HEK293T (cell line): Measurements from ENCODE around the gene CRYBB1.

ENCODE experiments used
- BHLHE40 ChIP-seq: fragments of 450-650 bp; IDR thresholded peaks from 2 replicates; pipeline ENCODE4 v1.6.1; 2016; ENCODE audit warnings: mild to moderate bottlenecking, moderate library complexity, borderline replicate concordance
- ELF4 ChIP-seq: fragments of 450-650 bp; IDR thresholded peaks from 2 replicates; pipeline ENCODE4 v1.6.1; 2017; ENCODE audit warnings: antibody characterized with exemption
- FOXA1 ChIP-seq: fragments of 450-650 bp; IDR thresholded peaks from 2 replicates; pipeline ENCODE4 v1.6.1; 2016; ENCODE audit warnings: mild to moderate bottlenecking
- FOXK2 ChIP-seq: fragments of 450-650 bp; IDR thresholded peaks from 2 replicates; pipeline ENCODE4 v1.6.1; 2016; ENCODE audit warnings: mild to moderate bottlenecking
- FOXM1 ChIP-seq: fragments of 450-650 bp; IDR thresholded peaks from 2 replicates; pipeline ENCODE4 v1.6.1; 2017; ENCODE audit warnings: mild to moderate bottlenecking, borderline replicate concordance
- L3MBTL2 ChIP-seq: fragments of 450-650 bp; conservative IDR thresholded peaks from 2 replicates; pipeline ENCODE4 v1.6.1; 2016; ENCODE audit warnings: mild to moderate bottlenecking
- NFRKB ChIP-seq: fragments of 450-650 bp; IDR thresholded peaks from 2 replicates; pipeline ENCODE4 v1.6.1; 2016; ENCODE audit warnings: mild to moderate bottlenecking, moderate library complexity
- PKNOX1 ChIP-seq: fragments of 450-650 bp; IDR thresholded peaks from 2 replicates; pipeline ENCODE4 v1.6.1; 2016
- SP1 ChIP-seq: fragments of 450-650 bp; IDR thresholded peaks from 2 replicates; pipeline ENCODE4 v1.6.1; 2017
- SUZ12 ChIP-seq: fragments of 450-650 bp; IDR thresholded peaks from 2 replicates; pipeline ENCODE4 v1.6.1; 2016; ENCODE audit warnings: mild to moderate bottlenecking

- no peak for TF ChIP-seq NFRKB
- TF ChIP-seq FOXM1, result no peak
- no peak for TF ChIP-seq BHLHE40
- no peak for TF ChIP-seq FOXA1
- no peak for TF ChIP-seq FOXK2
- no peak for TF ChIP-seq SUZ12
- no peak for TF ChIP-seq SP1
- no peak for TF ChIP-seq PKNOX1
- TF ChIP-seq L3MBTL2, result no peak
- TF ChIP-seq ELF4, result no peak
Observed at GRCh38 chr22:26623984-26624383, 6.2 kb upstream of the CRYBB1 start.
